Adrenal gland (tissue), 5 donors: ENCODE results near the gene DDC.

Experiments used
- CTCF ChIP-seq, 6 experiments: fragments of 450-650 bp in 4 of 6; fragments of 200-600 bp in 2 of 6; sonication (generic) in 1 of 6; IDR thresholded peaks; 1 replicate in 5 of 6; 2 replicates in 1 of 6; pipeline versions ENCODE4 v1.5.1 to v1.8.0; 2016 to 2021; ENCODE audit warnings: antibody characterized with exemption in 6 of 6, mild to moderate bottlenecking in 2 of 6, moderate library complexity in 1 of 6
- POLR2A ChIP-seq, 2 donors: fragments of 450-650 bp; IDR thresholded peaks; one replicate each; pipeline ENCODE4 v1.6.1; 2017; ENCODE audit warnings: antibody characterized with exemption in 2 of 2, mild to moderate bottlenecking in 2 of 2, moderate library complexity in 1 of 2
- donor health status: DM: no; HTN: no; CAD: no.

GRCh38 chr7:50603287-50603686 lies 38.1 kb upstream of the DDC start:
- TF ChIP-seq CTCF (IDR thresholded peaks at IDR 0.05), result no peak
- no peak for TF ChIP-seq POLR2A (IDR thresholded peaks at IDR 0.05)
